Mesothelial cell of epicardium (in vitro differentiated cells): ENCODE measurements around the gene SERHL2. TPM values are rescaled to one million over a fixed set of nuclear protein-coding genes. Genes with fewer than 3 reads are reported as not detected.
"Not testable (repeated sequence)": the region's sequence is repeated elsewhere in the genome, so short reads cannot be mapped to it uniquely, and the experiment has no call there.

ENCODE experiments used
- DNase-seq, 2 experiments: peaks; one replicate each; pipeline ENCODE4 v3.0.0; 2021; ENCODE audit warnings: low spot score in 2 of 2; ENCODE audit not compliant: unreplicated experiment in 2 of 2
- H3K27ac Mint-ChIP-seq: 2 replicates; pipeline ENCODE4 v1.8.0; 2021; ENCODE audit warnings: mixed read lengths
- H3K27me3 Mint-ChIP-seq: 2 replicates; pipeline ENCODE4 v1.8.0; 2021; ENCODE audit warnings: low read depth, mixed read lengths
- H3K36me3 Mint-ChIP-seq: 2 replicates; pipeline ENCODE4 v1.8.0; 2021; ENCODE audit warnings: mixed read lengths
- H3K4me1 Mint-ChIP-seq: 2 replicates; pipeline ENCODE4 v1.8.0; 2021; ENCODE audit warnings: mixed read lengths
- H3K4me3 Mint-ChIP-seq: 2 replicates; pipeline ENCODE4 v1.8.0; 2021; ENCODE audit warnings: mild to moderate bottlenecking, moderate library complexity, mixed read lengths
- H3K9me3 Mint-ChIP-seq: 2 replicates; pipeline ENCODE4 v1.8.0; 2021; ENCODE audit warnings: mixed read lengths
- CTCF ChIP-seq: fragments of 200-600 bp; sonication (generic); IDR thresholded peaks from one replicate; pipeline ENCODE4 v1.5.0; 2021; ENCODE audit warnings: antibody characterized with exemption; ENCODE audit not compliant: unreplicated experiment
- total RNA-seq: library from RNA; stranded (reverse); gene quantifications from 3 replicates; pipeline ENCODE4 v1.2.1, GENCODE V29; 2021

The SERHL2 gene
- total RNA-seq, 1 donor from 2014 or later = 2.5 TPM

GRCh38 chr22:42515896-42516295 lies 37.9 kb upstream of the SERHL2 start:
- Mint-ChIP-seq H3K36me3 (peaks cover 10% of the 10 kb centered on the region), H3K9me3 (no peaks in the 10 kb centered on the region), H3K4me3 (no peak overlapping the region), H3K27ac (no peak overlapping the region), H3K27me3 (no peaks in the 10 kb centered on the region), H3K4me1 (peaks cover 20% of the 10 kb centered on the region)
- no peak for DNase-seq
- no peak for TF ChIP-seq CTCF

- H3K27ac Mint-ChIP-seq, H3K36me3 Mint-ChIP-seq, H3K9me3 Mint-ChIP-seq, H3K4me3 Mint-ChIP-seq, DNase-seq, H3K27me3 Mint-ChIP-seq: not testable (repeated sequence)
- peaks cover 20% of the 10 kb centered on the region for H3K4me1 Mint-ChIP-seq
Measured at GRCh38 chr22:42517103-42517502, 36.7 kb upstream of the SERHL2 start.

DNA sequence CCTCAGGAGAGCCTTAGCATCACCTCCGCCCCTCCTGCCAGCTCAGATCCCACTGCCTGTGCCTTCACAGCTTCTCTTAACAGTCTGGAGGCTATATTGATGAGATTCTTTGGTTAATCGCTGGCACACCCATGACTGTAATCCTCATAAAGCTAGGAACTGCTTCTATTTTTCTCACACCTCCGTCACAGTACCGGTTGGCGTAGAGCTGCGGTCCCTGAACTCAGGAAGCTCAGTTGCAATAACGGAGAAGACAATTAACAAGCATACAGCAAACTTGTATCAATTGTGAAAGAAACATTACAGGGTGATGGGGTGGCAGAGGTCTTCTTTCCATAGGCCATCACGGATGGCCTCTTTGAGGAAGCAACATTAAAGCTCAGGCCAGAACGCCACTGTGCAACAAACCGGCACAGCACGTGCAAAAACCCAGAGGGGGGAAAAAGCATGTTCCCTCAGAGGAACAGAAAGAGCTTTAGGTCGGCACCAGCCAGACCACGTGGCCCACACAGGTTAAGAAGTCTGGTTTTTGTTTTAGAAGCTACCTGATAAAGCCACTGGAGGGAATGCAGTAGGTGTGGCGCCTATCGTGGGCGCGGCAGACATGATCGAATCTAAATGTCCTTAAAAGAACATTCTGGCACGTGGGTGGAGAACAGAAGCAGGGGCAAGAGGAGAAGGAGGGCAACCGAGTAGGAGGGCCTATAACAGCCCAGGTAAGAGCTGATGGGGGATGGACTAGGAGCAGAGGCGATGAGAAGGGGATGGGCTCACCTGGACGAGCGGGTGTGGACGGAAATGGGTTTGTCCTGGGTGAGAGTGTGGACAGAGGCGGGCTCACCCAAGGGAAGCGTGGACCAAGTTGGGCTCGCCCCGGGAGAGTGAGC lies 34.9 kb upstream of the SERHL2 start:
- H3K27me3 Mint-ChIP-seq, H3K36me3 Mint-ChIP-seq, H3K9me3 Mint-ChIP-seq, DNase-seq: not testable (repeated sequence)
- Mint-ChIP-seq H3K27ac (peak overlapping the region; percentile 97), H3K4me3 (peak overlapping the region; percentile 99), H3K4me1 (peaks cover 18% of the 10 kb centered on the region)

GRCh38 chr22:42519525-42520401 lies 34.0 kb upstream of the SERHL2 start, which contains the start of gene RRP7A:
Gene RRP7A, minus strand, starts transcription at chr22:42519796. Its CDS starts 10 bp downstream, at chr22:42519786.
- peak; percentile 77 to 85 for DNase-seq
- Mint-ChIP-seq H3K4me1 (peaks cover 18% of the 10 kb centered on the region), H3K27me3 (no peaks in the 10 kb centered on the region), H3K4me3 (peak within 1 kb of the TSS; percentile 99), H3K27ac (peak within 1 kb of the TSS; percentile 97), H3K9me3 (peaks cover 4% of the 10 kb centered on the region), H3K36me3 (peaks cover 4% of the 10 kb centered on the region)
- TF ChIP-seq CTCF = no peak

DNA sequence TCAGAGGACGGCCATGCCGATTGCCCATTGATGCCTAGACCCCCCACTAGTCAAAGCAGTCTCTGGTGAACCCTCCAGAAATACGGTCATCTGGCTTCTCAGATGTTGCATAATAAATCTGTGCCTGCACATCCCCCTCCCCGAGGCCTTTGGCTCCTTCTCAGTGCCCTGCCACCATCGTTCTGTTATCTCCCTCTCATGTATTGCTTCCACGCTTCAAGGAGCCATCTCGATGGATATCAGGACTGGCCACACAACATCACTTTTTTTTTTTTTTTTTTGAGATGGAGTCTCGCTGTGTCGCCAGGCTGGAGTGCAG lies 32.6 kb upstream of the SERHL2 start:
- Mint-ChIP-seq H3K4me3 (peak overlapping the region; percentile 99), H3K4me1 (peaks cover 18% of the 10 kb centered on the region), H3K27me3 (no peaks in the 10 kb centered on the region), H3K27ac (no peak overlapping the region), H3K36me3 (no peaks in the 10 kb centered on the region), H3K9me3 (peaks cover 7% of the 10 kb centered on the region)
- TF ChIP-seq CTCF = no peak
- DNase-seq = no peak

DNA sequence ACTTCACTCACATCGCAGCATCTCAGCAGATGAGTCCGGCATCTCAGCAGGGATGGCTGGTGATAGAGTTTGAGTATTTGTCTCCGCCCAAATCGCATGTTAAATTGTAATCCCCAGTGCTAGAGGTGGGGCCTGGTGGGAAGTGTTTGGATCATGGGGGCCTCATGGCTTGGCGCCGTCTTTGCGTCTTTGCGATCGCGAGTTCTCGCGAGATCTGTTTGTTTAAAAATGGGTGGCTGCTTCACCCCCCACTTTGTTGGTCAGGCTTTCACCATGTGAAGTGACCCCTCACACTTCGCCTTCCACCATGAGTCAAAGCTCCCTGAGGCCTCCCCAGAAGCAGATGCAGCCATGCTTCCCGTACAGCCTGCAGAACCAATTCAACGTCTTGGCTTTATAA lies 31.2 kb upstream of the SERHL2 start:
- H3K27ac Mint-ChIP-seq = no peak overlapping the region
- peaks cover 7% of the 10 kb centered on the region for H3K9me3 Mint-ChIP-seq
- H3K36me3 Mint-ChIP-seq = no peaks in the 10 kb centered on the region
- H3K4me3 Mint-ChIP-seq = peak overlapping the region; percentile 9
- DNase-seq = no peak
- H3K4me1 Mint-ChIP-seq = peaks cover 20% of the 10 kb centered on the region
- no peaks in the 10 kb centered on the region for H3K27me3 Mint-ChIP-seq
- TF ChIP-seq CTCF = no peak
